ENCODE measurements around the gene EEF1G. TPM values are rescaled to one million over a fixed set of nuclear protein-coding genes. Genes with fewer than 3 reads are reported as not detected.
"Not testable (repeated sequence)": the region's sequence is repeated elsewhere in the genome, so short reads cannot be mapped to it uniquely, and the experiment has no call there.

The EEF1G gene
- total RNA-seq, 1 experiment from 2014 or later: 1,119 TPM

DNA sequence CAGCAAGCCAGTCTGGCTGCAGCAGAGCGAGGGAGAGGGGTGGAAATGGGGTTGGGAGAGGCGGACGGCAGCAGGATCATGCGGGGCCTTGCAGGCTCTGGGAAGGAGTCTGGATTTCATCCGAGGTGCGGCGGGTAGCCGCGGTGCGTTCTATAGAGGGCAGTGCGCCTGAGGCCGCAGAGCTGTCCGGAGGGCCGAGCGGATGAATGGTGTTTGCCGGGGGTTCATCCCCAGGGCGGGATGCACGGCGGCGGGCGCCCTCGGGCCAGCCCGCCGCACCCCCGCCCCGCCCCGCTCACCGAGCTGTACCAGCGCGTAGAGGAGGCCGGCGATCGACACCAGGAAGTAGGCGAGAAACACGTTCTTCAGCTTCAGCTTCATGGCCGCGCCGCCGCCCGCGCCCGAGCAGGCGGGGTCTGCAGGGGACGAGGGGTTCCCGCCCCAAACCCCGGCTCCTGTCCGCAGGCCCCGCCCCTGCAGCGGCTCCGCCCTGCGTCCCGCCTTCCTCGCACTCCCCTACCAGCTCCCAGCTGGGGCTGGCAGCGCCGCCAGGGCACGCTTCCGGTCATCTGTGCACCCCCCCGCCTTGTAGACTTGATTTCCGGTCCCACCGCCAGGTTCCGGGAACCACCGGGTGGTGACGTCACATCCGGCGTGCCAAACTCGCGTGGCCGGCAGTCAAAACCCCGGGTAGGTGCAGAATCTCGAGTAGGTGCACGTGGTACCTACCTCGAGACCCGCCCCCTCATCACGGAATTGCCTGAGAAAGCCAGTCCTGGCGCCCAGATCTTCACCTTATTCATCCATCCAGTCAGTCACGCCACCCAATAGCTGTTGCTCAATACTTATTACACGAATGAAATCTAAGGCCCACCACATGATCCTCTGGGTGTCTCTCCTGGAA lies 48.1 kb upstream of the EEF1G start, which contains the start of gene B3GAT3:
B3GAT3 (minus strand) TSS at position 420 of the 904 bp plus-strand sequence; CDS start at position 381, 39 bp downstream.
- peaks cover 8% of the 10 kb centered on the region; the same call in 1 of the 2 replicates for H3K36me3 ChIP-seq (ENCODE audit: control insufficient read depth, insufficient read depth, low read length)
- intact Hi-C loops (cut with micrococcal nuclease; ENCODE audit: unreplicated experiment): no loop called here
- H3K9me3 ChIP-seq (ENCODE audit: control insufficient read depth, insufficient read depth, low read depth, low read length): no peaks in the 10 kb centered on the region
- TF ChIP-seq, protein P1, sequence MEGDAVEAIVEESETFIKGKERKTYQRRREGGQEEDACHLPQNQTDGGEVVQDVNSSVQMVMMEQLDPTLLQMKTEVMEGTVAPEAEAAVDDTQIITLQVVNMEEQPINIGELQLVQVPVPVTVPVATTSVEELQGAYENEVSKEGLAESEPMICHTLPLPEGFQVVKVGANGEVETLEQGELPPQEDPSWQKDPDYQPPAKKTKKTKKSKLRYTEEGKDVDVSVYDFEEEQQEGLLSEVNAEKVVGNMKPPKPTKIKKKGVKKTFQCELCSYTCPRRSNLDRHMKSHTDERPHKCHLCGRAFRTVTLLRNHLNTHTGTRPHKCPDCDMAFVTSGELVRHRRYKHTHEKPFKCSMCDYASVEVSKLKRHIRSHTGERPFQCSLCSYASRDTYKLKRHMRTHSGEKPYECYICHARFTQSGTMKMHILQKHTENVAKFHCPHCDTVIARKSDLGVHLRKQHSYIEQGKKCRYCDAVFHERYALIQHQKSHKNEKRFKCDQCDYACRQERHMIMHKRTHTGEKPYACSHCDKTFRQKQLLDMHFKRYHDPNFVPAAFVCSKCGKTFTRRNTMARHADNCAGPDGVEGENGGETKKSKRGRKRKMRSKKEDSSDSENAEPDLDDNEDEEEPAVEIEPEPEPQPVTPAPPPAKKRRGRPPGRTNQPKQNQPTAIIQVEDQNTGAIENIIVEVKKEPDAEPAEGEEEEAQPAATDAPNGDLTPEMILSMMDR (IDR thresholded peaks at IDR 0.05): no peak
- TF ChIP-seq SIN3A (IDR thresholded peaks at IDR 0.05; ENCODE audit: borderline replicate concordance, insufficient read depth, low read depth, low read length) (peak; percentile 60; the same call in 1 of the 2 replicates), TCF7L2 (IDR thresholded peaks at IDR 0.05; ENCODE audit: low read depth, low read length) (no peak), POLR2AphosphoS5 (IDR thresholded peaks at IDR 0.05; ENCODE audit: low read depth, low read length) (peak; percentile 91)
- TF ChIP-seq, protein P2, sequence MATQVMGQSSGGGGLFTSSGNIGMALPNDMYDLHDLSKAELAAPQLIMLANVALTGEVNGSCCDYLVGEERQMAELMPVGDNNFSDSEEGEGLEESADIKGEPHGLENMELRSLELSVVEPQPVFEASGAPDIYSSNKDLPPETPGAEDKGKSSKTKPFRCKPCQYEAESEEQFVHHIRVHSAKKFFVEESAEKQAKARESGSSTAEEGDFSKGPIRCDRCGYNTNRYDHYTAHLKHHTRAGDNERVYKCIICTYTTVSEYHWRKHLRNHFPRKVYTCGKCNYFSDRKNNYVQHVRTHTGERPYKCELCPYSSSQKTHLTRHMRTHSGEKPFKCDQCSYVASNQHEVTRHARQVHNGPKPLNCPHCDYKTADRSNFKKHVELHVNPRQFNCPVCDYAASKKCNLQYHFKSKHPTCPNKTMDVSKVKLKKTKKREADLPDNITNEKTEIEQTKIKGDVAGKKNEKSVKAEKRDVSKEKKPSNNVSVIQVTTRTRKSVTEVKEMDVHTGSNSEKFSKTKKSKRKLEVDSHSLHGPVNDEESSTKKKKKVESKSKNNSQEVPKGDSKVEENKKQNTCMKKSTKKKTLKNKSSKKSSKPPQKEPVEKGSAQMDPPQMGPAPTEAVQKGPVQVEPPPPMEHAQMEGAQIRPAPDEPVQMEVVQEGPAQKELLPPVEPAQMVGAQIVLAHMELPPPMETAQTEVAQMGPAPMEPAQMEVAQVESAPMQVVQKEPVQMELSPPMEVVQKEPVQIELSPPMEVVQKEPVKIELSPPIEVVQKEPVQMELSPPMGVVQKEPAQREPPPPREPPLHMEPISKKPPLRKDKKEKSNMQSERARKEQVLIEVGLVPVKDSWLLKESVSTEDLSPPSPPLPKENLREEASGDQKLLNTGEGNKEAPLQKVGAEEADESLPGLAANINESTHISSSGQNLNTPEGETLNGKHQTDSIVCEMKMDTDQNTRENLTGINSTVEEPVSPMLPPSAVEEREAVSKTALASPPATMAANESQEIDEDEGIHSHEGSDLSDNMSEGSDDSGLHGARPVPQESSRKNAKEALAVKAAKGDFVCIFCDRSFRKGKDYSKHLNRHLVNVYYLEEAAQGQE (IDR thresholded peaks at IDR 0.05; ENCODE audit: insufficient read depth in 1 of 2, low read depth in 2 of 2, low read length in 1 of 2): no peak
- in situ Hi-C loops (cut with HindIII; ENCODE audit: low pct_unique_long_range_greater_than_20kb, low sequenced_read_pairs): no loop called here
- H3K4me3 ChIP-seq (ENCODE audit: low read depth in 2 of 2, low read length in 2 of 2): peak within 1 kb of the TSS; percentile 81 to 94
- BruUV-seq (replicated peaks): no TSS peak
- CTCF ChIA-PET: interaction anchor here (0.7 kb wide), 1 partner anchor 229 kb away, joined by 3 read pairs; no protein-coding TSS in a partner anchor
- H3K27me3 ChIP-seq (ENCODE audit: control insufficient read depth, insufficient read depth, low read length): no peaks in the 10 kb centered on the region
- ATAC-seq (peak; percentile 99), DNase-seq (ENCODE audit: low read depth, low spot score) (peak; percentile 85)
- POLR2A ChIA-PET: interaction anchor here (0.6 to 0.8 kb wide), 6 partner anchors 22 to 79 kb away, joined by 3 to 14 read pairs (median 4); no protein-coding TSS in a partner anchor
- peak within 1 kb of the TSS; percentile 98 for H3K27ac ChIP-seq (ENCODE audit: low read length)
- peaks cover 14% of the 10 kb centered on the region for H3K4me1 ChIP-seq (ENCODE audit: control insufficient read depth, insufficient read depth, low read length)

DNA sequence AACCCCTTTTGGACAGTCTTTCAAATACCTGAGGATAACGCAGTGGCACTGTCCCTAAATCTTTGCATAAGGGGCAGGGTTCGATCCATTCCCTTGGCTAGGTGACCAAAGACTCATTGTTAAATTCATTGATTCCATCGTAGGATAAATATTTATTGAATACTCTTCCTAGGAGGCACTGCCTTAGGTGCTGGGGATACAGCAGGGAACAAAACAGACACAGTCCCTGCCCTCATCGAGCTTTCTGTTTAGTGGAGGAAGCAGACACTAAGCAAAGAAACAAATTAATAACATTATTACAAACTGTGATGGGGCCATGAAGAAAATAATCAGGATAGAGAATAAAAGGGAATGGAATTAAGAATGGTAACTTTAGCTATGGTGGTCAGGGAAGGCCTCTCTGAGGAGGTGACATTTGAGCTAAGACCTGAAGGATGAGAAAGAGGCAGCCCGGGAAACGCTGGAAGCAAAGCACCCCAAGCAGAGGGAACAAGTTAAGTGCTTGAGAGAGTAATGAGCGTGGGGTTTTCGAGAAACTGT lies 47.4 kb upstream of the EEF1G start:
- DNase-seq (ENCODE audit: low read depth, low spot score) (no peak), ATAC-seq (no peak)
- TF ChIP-seq, protein P1 (IDR thresholded peaks at IDR 0.05): no peak
- TF ChIP-seq POLR2AphosphoS5 (IDR thresholded peaks at IDR 0.05; ENCODE audit: low read depth, low read length) (no peak), TCF7L2 (IDR thresholded peaks at IDR 0.05; ENCODE audit: low read depth, low read length) (no peak), SIN3A (IDR thresholded peaks at IDR 0.05; ENCODE audit: borderline replicate concordance, insufficient read depth, low read depth, low read length) (no peak)
- TF ChIP-seq, protein P2 (IDR thresholded peaks at IDR 0.05; ENCODE audit: insufficient read depth in 1 of 2, low read depth in 2 of 2, low read length in 1 of 2): no peak
- Histone ChIP-seq H3K27me3 (ENCODE audit: control insufficient read depth, insufficient read depth, low read length) (no peaks in the 10 kb centered on the region), H3K9me3 (ENCODE audit: control insufficient read depth, insufficient read depth, low read depth, low read length) (no peaks in the 10 kb centered on the region), H3K27ac (ENCODE audit: low read length) (peak overlapping the region; percentile 98), H3K4me1 (ENCODE audit: control insufficient read depth, insufficient read depth, low read length) (peaks cover 14% of the 10 kb centered on the region), H3K36me3 (ENCODE audit: control insufficient read depth, insufficient read depth, low read length) (peaks cover 4% of the 10 kb centered on the region; the same call in 1 of the 2 replicates), H3K4me3 (ENCODE audit: low read depth in 2 of 2, low read length in 2 of 2) (peak overlapping the region; percentile 81 to 94)
- POLR2A ChIA-PET: interaction anchor here (0.7 kb wide), 1 partner anchor 78 kb away, joined by 3 read pairs; no protein-coding TSS in a partner anchor
- CTCF ChIA-PET: no interaction called here
- intact Hi-C loops (cut with micrococcal nuclease; ENCODE audit: unreplicated experiment): no loop called here
- BruUV-seq (replicated peaks): no TSS peak
- in situ Hi-C loops (cut with HindIII; ENCODE audit: low pct_unique_long_range_greater_than_20kb, low sequenced_read_pairs): no loop called here

DNA sequence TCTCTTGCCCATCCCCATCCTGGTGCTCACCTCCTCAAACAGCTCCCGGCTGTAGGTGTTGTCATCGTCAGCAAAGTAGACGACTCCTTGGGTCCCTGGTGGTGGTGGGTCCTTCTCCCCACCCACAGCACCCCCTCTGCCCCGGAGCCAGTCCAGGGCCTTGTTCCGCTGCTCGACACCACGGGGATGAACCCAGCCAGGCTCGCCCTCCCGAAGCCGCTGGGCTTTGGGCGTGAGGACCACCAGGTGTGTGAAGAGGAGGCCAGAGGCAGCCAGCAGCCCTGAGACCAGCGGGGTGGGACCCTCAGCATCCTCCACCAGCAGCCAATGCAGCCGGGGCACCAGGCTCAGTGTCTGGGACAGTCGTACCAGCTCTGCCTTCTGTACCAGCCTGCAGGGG lies 43.3 kb upstream of the EEF1G start:
- BruUV-seq (replicated peaks); H3K27ac ChIP-seq (ENCODE audit: low read length); POLR2A ChIA-PET; in situ Hi-C loops (cut with HindIII; ENCODE audit: low pct_unique_long_range_greater_than_20kb, low sequenced_read_pairs); ATAC-seq; DNase-seq (ENCODE audit: low read depth, low spot score); intact Hi-C loops (cut with micrococcal nuclease; ENCODE audit: unreplicated experiment); H3K9me3 ChIP-seq (ENCODE audit: control insufficient read depth, insufficient read depth, low read depth, low read length); H3K4me3 ChIP-seq (ENCODE audit: low read depth in 2 of 2, low read length in 2 of 2); H3K27me3 ChIP-seq (ENCODE audit: control insufficient read depth, insufficient read depth, low read length); H3K36me3 ChIP-seq (ENCODE audit: control insufficient read depth, insufficient read depth, low read length): not testable (repeated sequence)
- peaks cover 19% of the 10 kb centered on the region for H3K4me1 ChIP-seq (ENCODE audit: control insufficient read depth, insufficient read depth, low read length)
- CTCF ChIA-PET: interaction anchor here (0.5 to 0.6 kb wide), 2 partner anchors 46 to 83 kb away, joined by 3 to 7 read pairs; no protein-coding TSS in a partner anchor
